ENCODE data around the gene SH3BP5L.

GRCh38 chr1:248816042-248816851 is 9.5 kb downstream of the SH3BP5L start:
- TF ChIP-seq CTCF (IDR thresholded peaks at IDR 0.05), result no peak
- no peak for TF ChIP-seq EZH2 (IDR thresholded peaks at IDR 0.05; ENCODE audit: borderline replicate concordance, insufficient read depth, low read depth, low read length, poor library complexity, severe bottlenecking)

Data from B cell (primary cell).